ENCODE results near the gene RASD2.

The RASD2 gene

GRCh38 chr22:35518811-35519210, 21.8 kb upstream of the RASD2 start:
- no peak for DNase-seq (ENCODE audit: low read depth in 2 of 2)

GRCh38 chr22:35519306-35520000, 21.2 kb upstream of the RASD2 start:
- DNase-seq (ENCODE audit: low read depth in 2 of 2): no peak

- DNase-seq (ENCODE audit: low read depth in 2 of 2): no peak
These were observed 19.0 kb upstream of the RASD2 start for GRCh38 chr22:35521358-35522224.

GRCh38 chr22:35522225-35523149, 18.1 kb upstream of the RASD2 start:
- DNase-seq (ENCODE audit: low read depth in 2 of 2): no peak

GRCh38 chr22:35523167-35523947, 17.3 kb upstream of the RASD2 start:
- DNase-seq (ENCODE audit: low read depth in 2 of 2): no peak

- DNase-seq (ENCODE audit: low read depth in 2 of 2): no peak
These were observed 15.5 kb upstream of the RASD2 start for GRCh38 chr22:35524966-35525686.

GRCh38 chr22:35525687-35526332, 14.8 kb upstream of the RASD2 start:
- no peak for DNase-seq (ENCODE audit: low read depth in 2 of 2)

GRCh38 chr22:35526333-35526979, 14.2 kb upstream of the RASD2 start:
- no peak for DNase-seq (ENCODE audit: low read depth in 2 of 2)

GRCh38 chr22:35528927-35529326, 11.7 kb upstream of the RASD2 start:
- no peak for DNase-seq (ENCODE audit: low read depth in 2 of 2)

GRCh38 chr22:35530700-35531099, 9.9 kb upstream of the RASD2 start:
- no peak for DNase-seq (ENCODE audit: low read depth in 2 of 2)

GRCh38 chr22:35531202-35531601, 9.4 kb upstream of the RASD2 start:
- DNase-seq (ENCODE audit: low read depth in 2 of 2): no peak

GRCh38 chr22:35531676-35532075, 9.0 kb upstream of the RASD2 start:
- DNase-seq (ENCODE audit: low read depth in 2 of 2): no peak

GRCh38 chr22:35533365-35534029, 7.1 kb upstream of the RASD2 start:
- DNase-seq (ENCODE audit: low read depth in 2 of 2): no peak

- DNase-seq (ENCODE audit: low read depth in 2 of 2): no peak
These were observed 6.5 kb upstream of the RASD2 start for GRCh38 chr22:35534091-35534490.

- DNase-seq (ENCODE audit: low read depth in 2 of 2): no peak
These were observed 3.4 kb upstream of the RASD2 start for GRCh38 chr22:35537232-35537631.

GRCh38 chr22:35538801-35539321, 1.8 kb upstream of the RASD2 start:
- DNase-seq (ENCODE audit: low read depth in 2 of 2): peak; percentile 11 to 26

GRCh38 chr22:35539487-35539886, 1.1 kb upstream of the RASD2 start:
- no peak for DNase-seq (ENCODE audit: low read depth in 2 of 2)

- peak; percentile 59 to 77 for DNase-seq (ENCODE audit: low read depth in 2 of 2)
These were observed 579 bp upstream of the RASD2 start for GRCh38 chr22:35539910-35540594.
